GM23248 (cell line): Measurements from ENCODE around the gene SMIM44. TPM values are rescaled to one million over a fixed set of nuclear protein-coding genes. Genes with fewer than 3 reads are reported as not detected.

ENCODE experiments used
- DNase-seq: peaks from one replicate; pipeline ENCODE4 v3.0.0-alpha.2; 2015
- H2AFZ ChIP-seq: fragments of 200-600 bp; sonication (generic); 2 replicates; pipeline ENCODE4 v1.6.1; 2016; ENCODE audit warnings: antibody characterized with exemption
- H3F3A ChIP-seq: fragments of 200-600 bp; sonication (generic); 2 replicates; pipeline ENCODE4 v1.6.1; 2016; ENCODE audit warnings: mild to moderate bottlenecking, antibody characterized with exemption, mixed run types; ENCODE audit not compliant: insufficient read depth
- H3K27ac ChIP-seq: fragments of 200-600 bp; sonication (generic); 2 replicates; pipeline ENCODE4 v1.5.1; 2016; ENCODE audit warnings: mild to moderate bottlenecking
- H3K27me3 ChIP-seq: fragments of 200-600 bp; sonication (generic); replicated peaks from 2 replicates; pipeline ENCODE4 v1.6.1; 2016; ENCODE audit warnings: mild to moderate bottlenecking; ENCODE audit not compliant: insufficient read depth
- H3K36me3 ChIP-seq: fragments of 200-600 bp; sonication (generic); 2 replicates; pipeline ENCODE4 v1.6.1; 2016; ENCODE audit warnings: low read depth, mild to moderate bottlenecking
- H3K4me1 ChIP-seq: fragments of 200-600 bp; sonication (generic); 2 replicates; pipeline ENCODE4 v1.6.1; 2016; ENCODE audit warnings: mild to moderate bottlenecking; ENCODE audit not compliant: insufficient read depth
- H3K4me2 ChIP-seq: fragments of 200-600 bp; sonication (generic); one replicate; pipeline ENCODE4 v1.6.1; 2016; ENCODE audit warnings: mild to moderate bottlenecking; ENCODE audit not compliant: unreplicated experiment
- H3K4me3 ChIP-seq: fragments of 200-600 bp; sonication (generic); 2 replicates; pipeline ENCODE4 v1.5.1; 2016; ENCODE audit warnings: mild to moderate bottlenecking
- H3K79me2 ChIP-seq: fragments of 200-600 bp; sonication (generic); 2 replicates; pipeline ENCODE4 v1.6.1; 2016; ENCODE audit warnings: mild to moderate bottlenecking; ENCODE audit not compliant: insufficient read depth
- H3K9ac ChIP-seq: fragments of 200-600 bp; sonication (generic); 2 replicates; pipeline ENCODE4 v1.6.1; 2016; ENCODE audit warnings: mild to moderate bottlenecking
- H3K9me2 ChIP-seq: fragments of 200-600 bp; sonication (generic); 2 replicates; pipeline ENCODE4 v1.6.1; 2016; ENCODE audit warnings: mixed run types, mild to moderate bottlenecking, moderate library complexity; ENCODE audit not compliant: insufficient read depth
- H3K9me3 ChIP-seq: fragments of 200-600 bp; sonication (generic); one replicate; pipeline ENCODE4 v1.6.1; 2017; ENCODE audit warnings: low read depth
- H4K20me1 ChIP-seq: fragments of 200-600 bp; sonication (generic); 2 replicates; pipeline ENCODE4 v1.6.0; 2016; ENCODE audit not compliant: insufficient read depth
- EZH2 ChIP-seq: fragments of 200-600 bp; sonication (generic); IDR thresholded peaks from 2 replicates; pipeline ENCODE4 v1.6.1; 2018; ENCODE audit warnings: antibody characterized with exemption, mild to moderate bottlenecking; ENCODE audit not compliant: insufficient read depth, poor library complexity, severe bottlenecking
- EZH2phosphoT487 ChIP-seq: fragments of 200-600 bp; sonication (generic); IDR thresholded peaks from 2 replicates; pipeline ENCODE4 v1.6.1; 2018; ENCODE audit warnings: antibody characterized with exemption, moderate library complexity, mild to moderate bottlenecking, low read depth; ENCODE audit not compliant: insufficient read depth
- WGBS, 2 experiments: methylation state at CpG; one replicate each; pipeline ENCODE4 v1.1.6; 2015 to 2017; ENCODE audit warnings: low lambda C conversion rate in 2 of 2, low coverage in 1 of 2; ENCODE audit errors: missing lambda C conversion rate in 2 of 2; 5-methylcytosine and 5-hydroxymethylcytosine counted together
- in situ Hi-C: fragments of 300-500 bp; cut with MboI; formaldehyde crosslinking; loops from 2 replicates; pipeline ENCODE4 v1.15.0; 2020
- polyA plus RNA-seq: library from polyadenylated mRNA; unstranded; fragments of >200 nt; fragmentation: Nextera tagmentation; extraction: Ambion mirVana; gene quantifications from 2 replicates; pipeline ENCODE4 v1.2.1, GENCODE V29; 2016
- total RNA-seq: library from RNA; depleted of rRNA; stranded (reverse); fragments of >200 nt; shearing (Covaris generic); gene quantifications from 2 replicates; pipeline ENCODE4 v1.2.3, GENCODE V29; 2014

Gene SMIM44
- total and polyA plus RNA-seq, 2 experiments from 2014 or later = not detected

DNA sequence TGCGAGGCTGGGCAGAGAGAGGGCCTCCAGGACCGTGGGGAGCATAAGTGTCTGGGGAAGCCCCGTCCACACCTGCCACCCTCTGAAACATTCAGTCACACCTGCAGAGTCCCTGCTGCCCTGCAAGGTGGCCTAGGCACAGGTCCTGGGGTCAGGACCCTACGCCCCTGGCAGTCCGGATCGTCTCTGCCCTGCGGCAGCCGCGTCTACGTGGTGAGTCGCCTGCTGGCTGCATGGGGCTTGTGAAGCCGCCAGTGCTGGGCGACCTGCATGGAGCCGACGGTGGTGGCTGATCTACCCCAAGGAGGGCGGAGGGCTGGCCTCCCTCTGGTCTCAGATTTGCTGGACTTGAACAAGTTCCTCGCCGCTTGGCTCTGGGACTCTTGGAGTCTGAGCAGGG, 35.9 kb upstream of the SMIM44 start:
- no peak overlapping the region for H2AFZ ChIP-seq
- no peak for TF ChIP-seq EZH2phosphoT487
- TF ChIP-seq EZH2 = no peak
- H3K36me3 ChIP-seq = no peaks in the 10 kb centered on the region
- no peak overlapping the region for H3K4me3 ChIP-seq
- H3K9me2 ChIP-seq = no peaks in the 10 kb centered on the region
- no peak for DNase-seq
- no peaks in the 10 kb centered on the region for H3K4me1 ChIP-seq
- H3K4me2 ChIP-seq = no peak overlapping the region
- no peak overlapping the region for H3K9ac ChIP-seq
- H3F3A ChIP-seq = no peaks in the 10 kb centered on the region
- no peaks in the 10 kb centered on the region for H3K27me3 ChIP-seq
- 86 to 89% methylated on average over 18 of the region's 18 CpGs for WGBS, 2 experiments
- in situ Hi-C loops = no loop called here
- H3K9me3 ChIP-seq = no peaks in the 10 kb centered on the region
- H3K79me2 ChIP-seq = peaks cover 99% of the 10 kb centered on the region
- peaks cover 4% of the 10 kb centered on the region; the same call in 1 of the 2 replicates for H4K20me1 ChIP-seq
- no peak overlapping the region for H3K27ac ChIP-seq

GRCh38 chr19:3518659-3519058, 35.4 kb upstream of the SMIM44 start:
- Histone ChIP-seq H3K79me2 (peaks cover 100% of the 10 kb centered on the region), H3K9me3 (no peaks in the 10 kb centered on the region), H3K27ac (no peak overlapping the region), H3K4me1 (no peaks in the 10 kb centered on the region), H3K27me3 (no peaks in the 10 kb centered on the region), H3F3A (no peaks in the 10 kb centered on the region), H4K20me1 (peaks cover 4% of the 10 kb centered on the region; the same call in 1 of the 2 replicates), H3K9ac (no peak overlapping the region), H3K9me2 (no peaks in the 10 kb centered on the region), H3K4me2 (no peak overlapping the region), H2AFZ (no peak overlapping the region), H3K36me3 (no peaks in the 10 kb centered on the region), H3K4me3 (no peak overlapping the region)
- DNase-seq = no peak
- in situ Hi-C loops = no loop called here
- TF ChIP-seq EZH2 = no peak
- no peak for TF ChIP-seq EZH2phosphoT487
- WGBS, 2 experiments = 87 to 94% methylated on average over 2 of the region's 2 CpGs

- Histone ChIP-seq H3F3A (no peaks in the 10 kb centered on the region), H3K4me2 (no peak overlapping the region), H3K79me2 (peaks cover 100% of the 10 kb centered on the region), H3K9me2 (no peaks in the 10 kb centered on the region), H3K9me3 (no peaks in the 10 kb centered on the region), H3K9ac (no peak overlapping the region), H3K36me3 (no peaks in the 10 kb centered on the region), H3K4me1 (no peaks in the 10 kb centered on the region), H3K27me3 (no peaks in the 10 kb centered on the region), H3K27ac (no peak overlapping the region), H4K20me1 (peaks cover 4% of the 10 kb centered on the region; the same call in 1 of the 2 replicates), H3K4me3 (no peak overlapping the region), H2AFZ (no peak overlapping the region)
- TF ChIP-seq EZH2phosphoT487 (no peak), EZH2 (no peak)
- 85 to 89% methylated on average over 10 of the region's 10 CpGs for WGBS, 2 experiments
- in situ Hi-C loops = no loop called here
- DNase-seq = no peak
Observed at GRCh38 chr19:3518255-3518654, 35.0 kb upstream of the SMIM44 start.

DNA sequence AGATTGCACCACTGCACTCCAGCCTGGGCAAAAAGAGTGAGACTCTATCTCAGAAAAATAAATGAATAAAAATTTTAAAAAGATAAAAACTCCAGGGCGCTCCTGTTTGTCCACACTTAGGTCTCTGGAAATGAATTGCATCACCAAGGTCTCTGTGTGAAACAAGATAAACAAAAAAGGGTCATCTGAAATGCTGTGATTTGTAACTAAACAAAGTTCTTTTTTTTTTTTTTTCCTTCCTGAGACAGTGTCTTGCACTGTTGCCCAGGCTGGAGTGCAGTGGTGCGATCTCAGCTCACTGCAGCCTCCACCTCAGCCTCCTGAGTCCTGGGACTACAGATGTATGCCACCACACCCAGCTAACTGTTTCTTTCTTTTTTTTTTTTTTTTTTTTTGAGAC, 34.4 kb upstream of the SMIM44 start:
- Histone ChIP-seq H4K20me1 (peaks cover 4% of the 10 kb centered on the region; the same call in 1 of the 2 replicates), H3K4me3 (no peak overlapping the region), H3K79me2 (peaks cover 100% of the 10 kb centered on the region), H3K9ac (no peak overlapping the region), H3K4me1 (no peaks in the 10 kb centered on the region), H3K9me3 (no peaks in the 10 kb centered on the region), H3K27me3 (no peaks in the 10 kb centered on the region), H3K4me2 (no peak overlapping the region), H3K9me2 (no peaks in the 10 kb centered on the region), H3F3A (no peaks in the 10 kb centered on the region), H3K27ac (no peak overlapping the region), H2AFZ (no peak overlapping the region), H3K36me3 (no peaks in the 10 kb centered on the region)
- TF ChIP-seq EZH2 (no peak), EZH2phosphoT487 (no peak)
- 92 to 96% methylated on average over 2 of the region's 2 CpGs for WGBS, 2 experiments
- in situ Hi-C loops = no loop called here
- no peak for DNase-seq
